Measurements from ENCODE around the gene OR51B5. TPM values are rescaled to one million over a fixed set of nuclear protein-coding genes. Genes with fewer than 3 reads are reported as not detected.

Gene OR51B5
- total and polyA plus RNA-seq, 10 of the 15 experiments (the other 5 are each of a cell fraction or from before 2014, with no cell fraction given) = 0.04 to 2.1 (median 0.17) TPM; not detected in 6

DNA sequence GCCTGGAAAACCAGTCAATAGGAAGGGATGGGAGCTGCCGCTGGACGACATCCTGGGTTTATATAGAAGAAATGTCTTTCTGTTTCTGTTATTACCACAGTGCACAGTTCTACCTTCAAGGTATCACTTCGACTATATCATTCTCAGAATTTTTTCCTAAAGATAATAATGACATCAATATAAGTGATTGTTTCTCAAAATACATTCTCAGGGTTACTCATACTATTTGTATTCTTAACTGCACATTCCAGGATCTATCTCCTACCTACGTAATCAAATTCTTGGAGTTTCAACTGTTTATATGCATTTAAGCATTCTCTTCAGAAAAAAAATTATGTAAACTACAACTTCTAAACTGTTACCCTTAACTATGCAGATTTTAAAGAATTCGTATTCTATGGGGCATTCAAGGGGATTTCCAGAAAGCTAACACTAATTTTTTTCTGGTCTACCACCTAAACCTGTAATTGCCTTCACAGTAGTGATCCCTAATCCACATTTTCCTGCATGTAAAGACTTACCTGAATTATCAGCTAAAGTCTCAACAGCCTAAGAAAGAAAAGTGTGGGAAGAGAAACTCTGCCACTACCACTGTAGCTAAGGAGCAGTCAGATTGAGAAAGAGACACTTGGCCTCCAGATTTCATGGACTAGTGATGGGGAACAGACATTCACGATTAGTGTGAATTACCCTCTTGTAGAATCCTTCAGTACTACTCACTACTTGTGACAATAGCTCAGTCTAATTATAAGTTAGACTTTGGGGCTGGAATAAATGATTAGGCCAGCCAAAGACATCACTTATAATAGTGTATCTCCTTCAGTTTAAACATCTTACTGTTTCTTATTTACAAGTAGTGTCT is at the start of gene OR51B5 (continued):
- no peak for TF ChIP-seq SIX5 (IDR thresholded peaks at IDR 0.05; ENCODE audit: low read depth, low read length, severe bottlenecking)
- no peak for TF ChIP-seq ATF7 (IDR thresholded peaks at IDR 0.05; ENCODE audit: low read depth)
- 0 out of 2 replicates have a peak, but pooled peaks have one; percentile 35 for TF ChIP-seq DPF2 (IDR thresholded peaks at IDR 0.05)
- TF ChIP-seq JUND (IDR thresholded peaks at IDR 0.05; ENCODE audit: low read depth, low read length) = no peak
- TF ChIP-seq SREBF2 (IDR thresholded peaks at IDR 0.05; ENCODE audit: low read length) = no peak
- no peak for TF ChIP-seq ZNF384 (IDR thresholded peaks at IDR 0.05; ENCODE audit: borderline replicate concordance, low read depth, low read length)
- TF ChIP-seq, protein P1, sequence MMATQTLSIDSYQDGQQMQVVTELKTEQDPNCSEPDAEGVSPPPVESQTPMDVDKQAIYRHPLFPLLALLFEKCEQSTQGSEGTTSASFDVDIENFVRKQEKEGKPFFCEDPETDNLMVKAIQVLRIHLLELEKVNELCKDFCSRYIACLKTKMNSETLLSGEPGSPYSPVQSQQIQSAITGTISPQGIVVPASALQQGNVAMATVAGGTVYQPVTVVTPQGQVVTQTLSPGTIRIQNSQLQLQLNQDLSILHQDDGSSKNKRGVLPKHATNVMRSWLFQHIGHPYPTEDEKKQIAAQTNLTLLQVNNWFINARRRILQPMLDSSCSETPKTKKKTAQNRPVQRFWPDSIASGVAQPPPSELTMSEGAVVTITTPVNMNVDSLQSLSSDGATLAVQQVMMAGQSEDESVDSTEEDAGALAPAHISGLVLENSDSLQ (IDR thresholded peaks at IDR 0.05) = no peak

DNA sequence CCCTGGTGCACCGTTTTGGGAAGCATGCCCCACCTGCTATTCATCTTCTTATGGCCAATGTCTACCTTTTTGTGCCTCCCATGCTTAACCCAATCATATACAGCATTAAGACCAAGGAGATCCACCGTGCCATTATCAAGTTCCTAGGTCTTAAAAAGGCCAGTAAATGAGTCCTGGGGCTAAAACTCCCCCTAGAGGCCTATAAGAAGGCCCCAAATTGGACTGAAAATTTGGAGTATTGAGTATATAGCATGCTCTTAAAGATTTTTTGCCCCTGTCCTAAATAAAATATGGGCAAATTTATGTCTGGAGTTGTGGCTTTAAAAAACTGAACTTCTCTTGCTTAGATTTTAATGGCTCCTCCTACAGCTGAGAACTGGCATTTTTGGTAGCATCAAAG is 46.9 kb upstream of the OR51B5 start:
- Histone ChIP-seq H2AFZ (ENCODE audit: control insufficient read depth, low read depth, low read length) (no peak overlapping the region), H4K20me1 (ENCODE audit: control insufficient read depth, insufficient read depth) (no peaks in the 10 kb centered on the region), H3K4me2 (ENCODE audit: control insufficient read depth, insufficient read depth) (no peak overlapping the region), H3K9ac (ENCODE audit: control insufficient read depth, insufficient read depth, low read length) (no peak overlapping the region), H3K79me2 (ENCODE audit: control insufficient read depth, insufficient read depth, low read length) (no peaks in the 10 kb centered on the region), H3K36me3 (ENCODE audit: control insufficient read depth in 2 of 2, insufficient read depth in 2 of 2, low read length in 1 of 2) (no peaks in the 10 kb centered on the region), H3K4me3 (no peak overlapping the region), H3K4me1 (ENCODE audit: control insufficient read depth, insufficient read depth, low read length) (no peaks in the 10 kb centered on the region), H3K9me3 (replicated peaks; ENCODE audit: control insufficient read depth, insufficient read depth, low read length) (no peaks in the 10 kb centered on the region), H3K27me3 (replicated peaks in 1 of 2; ENCODE audit: control insufficient read depth in 2 of 2, insufficient read depth in 2 of 2, low read length in 1 of 2) (no peaks in the 10 kb centered on the region), H3K27ac (ENCODE audit: control insufficient read depth, insufficient read depth) (no peak overlapping the region)
- CTCF ChIA-PET = interaction anchor here (1.7 kb wide), 1 partner anchor 19 kb away, joined by 5 read pairs; no protein-coding TSS in a partner anchor
- BruUV-seq (replicated peaks) = no TSS peak
- POLR2A ChIA-PET = no interaction called here
- TF ChIP-seq RELA (IDR thresholded peaks at IDR 0.05; ENCODE audit: borderline replicate concordance, partially characterized antibody) = no peak
- TF ChIP-seq, protein P2, sequence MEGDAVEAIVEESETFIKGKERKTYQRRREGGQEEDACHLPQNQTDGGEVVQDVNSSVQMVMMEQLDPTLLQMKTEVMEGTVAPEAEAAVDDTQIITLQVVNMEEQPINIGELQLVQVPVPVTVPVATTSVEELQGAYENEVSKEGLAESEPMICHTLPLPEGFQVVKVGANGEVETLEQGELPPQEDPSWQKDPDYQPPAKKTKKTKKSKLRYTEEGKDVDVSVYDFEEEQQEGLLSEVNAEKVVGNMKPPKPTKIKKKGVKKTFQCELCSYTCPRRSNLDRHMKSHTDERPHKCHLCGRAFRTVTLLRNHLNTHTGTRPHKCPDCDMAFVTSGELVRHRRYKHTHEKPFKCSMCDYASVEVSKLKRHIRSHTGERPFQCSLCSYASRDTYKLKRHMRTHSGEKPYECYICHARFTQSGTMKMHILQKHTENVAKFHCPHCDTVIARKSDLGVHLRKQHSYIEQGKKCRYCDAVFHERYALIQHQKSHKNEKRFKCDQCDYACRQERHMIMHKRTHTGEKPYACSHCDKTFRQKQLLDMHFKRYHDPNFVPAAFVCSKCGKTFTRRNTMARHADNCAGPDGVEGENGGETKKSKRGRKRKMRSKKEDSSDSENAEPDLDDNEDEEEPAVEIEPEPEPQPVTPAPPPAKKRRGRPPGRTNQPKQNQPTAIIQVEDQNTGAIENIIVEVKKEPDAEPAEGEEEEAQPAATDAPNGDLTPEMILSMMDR (IDR thresholded peaks at IDR 0.05 in 2 of 3, conservative IDR thresholded peaks at IDR 0.05 in 1 of 3; ENCODE audit: control insufficient read depth in 2 of 3, extremely low read depth in 1 of 3, insufficient read depth in 1 of 3, low read depth in 3 of 3, low read length in 3 of 3) = peak in 2 of 3 experiments; percentile 9 to 12; a peak in 1 of 6 replicates
- RAD21 ChIA-PET (ENCODE audit: unreplicated experiment) = no interaction called here
- in situ Hi-C loops (cut with MboI) (loop anchor here (5.0 kb wide), 1 partner anchor 52 kb away; the partner anchor contains the start of gene OR51I1), intact Hi-C loops (cut with micrococcal nuclease; ENCODE audit: unreplicated experiment) (no loop called here)
- SMC1A ChIA-PET (ENCODE audit: uncharacterized antibody, unreplicated experiment) = no interaction called here
- ATAC-seq (no peak), FAIRE-seq (no peak), DNase-seq (ENCODE audit: low read depth, low spot score) (no peak)
- 0% methylated on average over 2 of the region's 2 CpGs for WGBS (ENCODE audit: insufficient coverage, insufficient replicate concordance, low lambda C conversion rate, missing lambda C conversion rate)

All from GM12878 (cell line).